Muscle layer of duodenum (tissue), 2 donors: ENCODE data around the gene HTR4.

ENCODE experiments used
- H3K27ac ChIP-seq: one replicate; pipeline ENCODE4 v1.7.0; 2013; ENCODE audit warnings: mild to moderate bottlenecking, low read length
- H3K27me3 ChIP-seq: one replicate; pipeline ENCODE4 v1.7.0; 2013; ENCODE audit warnings: low read depth, mild to moderate bottlenecking, control low read depth, low read length
- H3K36me3 ChIP-seq, 2 donors: one replicate each; pipeline ENCODE4 v1.7.0; 2013; ENCODE audit warnings: low read length in 2 of 2, control low read depth in 1 of 2, mild to moderate bottlenecking in 1 of 2; ENCODE audit not compliant: insufficient read depth in 2 of 2, control insufficient read depth in 1 of 2
- H3K4me1 ChIP-seq, 2 donors: one replicate each; pipeline ENCODE4 v1.7.0; 2013; ENCODE audit warnings: low read length in 2 of 2, mild to moderate bottlenecking in 2 of 2, control low read depth in 1 of 2, moderate library complexity in 1 of 2; ENCODE audit not compliant: insufficient read depth in 2 of 2, control insufficient read depth in 1 of 2
- H3K4me3 ChIP-seq, 2 donors: one replicate each; pipeline ENCODE4 v1.7.0; 2013; ENCODE audit warnings: low read length in 2 of 2, low read depth in 1 of 2, mild to moderate bottlenecking in 1 of 2
- H3K9me3 ChIP-seq, 2 donors: one replicate each; pipeline ENCODE4 v1.7.0; 2013; ENCODE audit warnings: low read length in 2 of 2, control low read depth in 1 of 2, mild to moderate bottlenecking in 1 of 2; ENCODE audit not compliant: control insufficient read depth in 1 of 2
- donor health status: healthy.

Gene HTR4

GRCh38 chr5:148524721-148525120, 129.6 kb downstream of the HTR4 start:
- Histone ChIP-seq H3K36me3 (no peaks in the 10 kb centered on the region), H3K4me1 (no peaks in the 10 kb centered on the region), H3K27me3 (no peaks in the 10 kb centered on the region), H3K4me3 (no peak overlapping the region), H3K27ac (no peak overlapping the region), H3K9me3 (peaks cover 0 to 10% of the 10 kb centered on the region in 2 donors)

GRCh38 chr5:148523139-148523538, 131.2 kb downstream of the HTR4 start:
- no peak overlapping the region for H3K4me3 ChIP-seq
- no peaks in the 10 kb centered on the region for H3K27me3 ChIP-seq
- H3K27ac ChIP-seq: no peak overlapping the region
- no peaks in the 10 kb centered on the region for H3K4me1 ChIP-seq
- no peaks in the 10 kb centered on the region for H3K9me3 ChIP-seq
- H3K36me3 ChIP-seq: no peaks in the 10 kb centered on the region

- no peak overlapping the region for H3K27ac ChIP-seq
- no peaks in the 10 kb centered on the region for H3K9me3 ChIP-seq
- no peak overlapping the region for H3K4me3 ChIP-seq
- no peaks in the 10 kb centered on the region for H3K4me1 ChIP-seq
- no peaks in the 10 kb centered on the region for H3K36me3 ChIP-seq
- no peaks in the 10 kb centered on the region for H3K27me3 ChIP-seq
Observed at GRCh38 chr5:148515460-148515859, 138.9 kb downstream of the HTR4 start.

- H3K4me3 ChIP-seq: no peak overlapping the region
- no peaks in the 10 kb centered on the region for H3K36me3 ChIP-seq
- H3K27ac ChIP-seq: no peak overlapping the region
Observed at GRCh38 chr5:148514344-148514743, 140.0 kb downstream of the HTR4 start.

GRCh38 chr5:148512498-148512897, 141.8 kb downstream of the HTR4 start:
- H3K9me3 ChIP-seq: no peaks in the 10 kb centered on the region
- no peak overlapping the region for H3K4me3 ChIP-seq
- no peaks in the 10 kb centered on the region for H3K27me3 ChIP-seq
- H3K27ac ChIP-seq: no peak overlapping the region
- H3K4me1 ChIP-seq: no peaks in the 10 kb centered on the region
- no peaks in the 10 kb centered on the region for H3K36me3 ChIP-seq

More at GRCh38 chr5:148514344-148514743, 140.0 kb downstream of the HTR4 start:
- Histone ChIP-seq H3K9me3 (no peaks in the 10 kb centered on the region), H3K27me3 (no peaks in the 10 kb centered on the region), H3K4me1 (no peaks in the 10 kb centered on the region)

- Histone ChIP-seq H3K36me3 (no peaks in the 10 kb centered on the region), H3K27me3 (no peaks in the 10 kb centered on the region), H3K4me3 (no peak overlapping the region)
Observed at GRCh38 chr5:148511810-148512347, 142.4 kb downstream of the HTR4 start.

GRCh38 chr5:148509893-148510292, 144.4 kb downstream of the HTR4 start:
- Histone ChIP-seq H3K4me3 (no peak overlapping the region), H3K9me3 (no peaks in the 10 kb centered on the region), H3K4me1 (no peaks in the 10 kb centered on the region), H3K36me3 (no peaks in the 10 kb centered on the region), H3K27ac (no peak overlapping the region), H3K27me3 (no peaks in the 10 kb centered on the region)

More at GRCh38 chr5:148511810-148512347, 142.4 kb downstream of the HTR4 start:
- no peak overlapping the region for H3K27ac ChIP-seq
- no peaks in the 10 kb centered on the region for H3K4me1 ChIP-seq
- H3K9me3 ChIP-seq: no peaks in the 10 kb centered on the region

GRCh38 chr5:148507648-148508047, 146.7 kb downstream of the HTR4 start:
- H3K27me3 ChIP-seq: no peaks in the 10 kb centered on the region
- H3K9me3 ChIP-seq: no peaks in the 10 kb centered on the region
- no peaks in the 10 kb centered on the region for H3K4me1 ChIP-seq
- no peak overlapping the region for H3K4me3 ChIP-seq
- no peaks in the 10 kb centered on the region for H3K36me3 ChIP-seq
- no peak overlapping the region for H3K27ac ChIP-seq

GRCh38 chr5:148499452-148499851, 154.9 kb downstream of the HTR4 start:
- Histone ChIP-seq H3K4me3 (no peak overlapping the region), H3K27me3 (no peaks in the 10 kb centered on the region), H3K36me3 (no peaks in the 10 kb centered on the region), H3K4me1 (no peaks in the 10 kb centered on the region), H3K27ac (no peak overlapping the region), H3K9me3 (no peaks in the 10 kb centered on the region)

- Histone ChIP-seq H3K27me3 (no peaks in the 10 kb centered on the region), H3K27ac (no peak overlapping the region), H3K36me3 (no peaks in the 10 kb centered on the region), H3K4me3 (no peak overlapping the region), H3K9me3 (no peaks in the 10 kb centered on the region), H3K4me1 (no peaks in the 10 kb centered on the region)
Observed at GRCh38 chr5:148497757-148498156, 156.6 kb downstream of the HTR4 start.

- H3K27me3 ChIP-seq: no peaks in the 10 kb centered on the region
- no peaks in the 10 kb centered on the region for H3K4me1 ChIP-seq
- no peak overlapping the region for H3K4me3 ChIP-seq
- no peaks in the 10 kb centered on the region for H3K9me3 ChIP-seq
- H3K27ac ChIP-seq: no peak overlapping the region
- H3K36me3 ChIP-seq: no peaks in the 10 kb centered on the region
Observed at GRCh38 chr5:148492351-148492750, 162.0 kb downstream of the HTR4 start.

GRCh38 chr5:148491793-148492184, 162.5 kb downstream of the HTR4 start:
- H3K4me1 ChIP-seq: no peaks in the 10 kb centered on the region
- no peak overlapping the region for H3K4me3 ChIP-seq
- no peaks in the 10 kb centered on the region for H3K36me3 ChIP-seq
- H3K9me3 ChIP-seq: no peaks in the 10 kb centered on the region
- no peak overlapping the region for H3K27ac ChIP-seq
- H3K27me3 ChIP-seq: no peaks in the 10 kb centered on the region
